Hepatocyte (in vitro differentiated cells): Measurements from ENCODE around the gene CAMK1.

Source experiments
- EZH2 ChIP-seq: fragments of 200-600 bp; sonication (generic); IDR thresholded peaks from 2 replicates; pipeline ENCODE4 v1.6.1; 2016; ENCODE audit warnings: antibody characterized with exemption, mild to moderate bottlenecking, borderline replicate concordance
- TF ChIP-seq, protein P1 (sequence below): fragments of 200-600 bp; sonication (generic); IDR thresholded peaks from 2 replicates; pipeline ENCODE4 v1.5.1; 2016; ENCODE audit warnings: antibody characterized with exemption, mild to moderate bottlenecking; ENCODE audit not compliant: poor library complexity

DNA sequence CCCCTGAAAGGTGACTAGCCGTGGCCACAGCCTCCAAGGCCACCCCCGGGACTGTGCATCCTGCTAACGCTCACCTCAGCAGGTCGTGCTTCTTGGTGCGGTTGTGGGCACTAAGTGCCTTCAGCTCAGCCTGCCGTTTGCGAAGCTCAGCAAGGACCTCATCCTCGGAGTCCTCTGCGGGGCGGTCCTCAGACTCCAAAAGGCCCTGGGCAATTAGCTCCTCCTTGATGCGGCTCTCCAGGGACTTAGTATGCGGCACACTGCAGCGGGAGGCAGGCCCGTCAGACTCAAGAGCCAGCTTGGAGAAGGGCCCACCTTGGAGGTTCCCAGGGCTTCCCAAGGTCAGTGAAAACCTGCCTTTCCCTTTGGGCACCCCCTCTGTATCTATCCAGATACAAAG, 14.2 kb upstream of the CAMK1 start:
- TF ChIP-seq, protein P1, sequence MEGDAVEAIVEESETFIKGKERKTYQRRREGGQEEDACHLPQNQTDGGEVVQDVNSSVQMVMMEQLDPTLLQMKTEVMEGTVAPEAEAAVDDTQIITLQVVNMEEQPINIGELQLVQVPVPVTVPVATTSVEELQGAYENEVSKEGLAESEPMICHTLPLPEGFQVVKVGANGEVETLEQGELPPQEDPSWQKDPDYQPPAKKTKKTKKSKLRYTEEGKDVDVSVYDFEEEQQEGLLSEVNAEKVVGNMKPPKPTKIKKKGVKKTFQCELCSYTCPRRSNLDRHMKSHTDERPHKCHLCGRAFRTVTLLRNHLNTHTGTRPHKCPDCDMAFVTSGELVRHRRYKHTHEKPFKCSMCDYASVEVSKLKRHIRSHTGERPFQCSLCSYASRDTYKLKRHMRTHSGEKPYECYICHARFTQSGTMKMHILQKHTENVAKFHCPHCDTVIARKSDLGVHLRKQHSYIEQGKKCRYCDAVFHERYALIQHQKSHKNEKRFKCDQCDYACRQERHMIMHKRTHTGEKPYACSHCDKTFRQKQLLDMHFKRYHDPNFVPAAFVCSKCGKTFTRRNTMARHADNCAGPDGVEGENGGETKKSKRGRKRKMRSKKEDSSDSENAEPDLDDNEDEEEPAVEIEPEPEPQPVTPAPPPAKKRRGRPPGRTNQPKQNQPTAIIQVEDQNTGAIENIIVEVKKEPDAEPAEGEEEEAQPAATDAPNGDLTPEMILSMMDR = no peak
- TF ChIP-seq EZH2 = no peak
